Liver (tissue), 9 donors: ENCODE results near the gene PDGFB. TPM values are rescaled to one million over a fixed set of nuclear protein-coding genes. Genes with fewer than 3 reads are reported as not detected.

Experiments used
- DNase-seq: peaks from one replicate; pipeline ENCODE4 v3.0.0-alpha.2; 2017; ENCODE audit warnings: low spot score
- H3K27ac ChIP-seq, 2 donors: one replicate each; pipeline ENCODE4 v1.7.0; 2013; ENCODE audit warnings: inconsistent platforms in 2 of 2, low read length in 2 of 2, control low read depth in 1 of 2, low read depth in 1 of 2, mild to moderate bottlenecking in 1 of 2
- H3K27me3 ChIP-seq, 4 donors: one replicate each; pipeline versions ENCODE4 v1.6.1 to v1.7.0; 2013; ENCODE audit warnings: low read length in 3 of 4, inconsistent platforms in 1 of 4, mild to moderate bottlenecking in 1 of 4, moderate library complexity in 1 of 4; ENCODE audit not compliant: control insufficient read depth in 4 of 4, insufficient read depth in 4 of 4
- H3K36me3 ChIP-seq, 4 donors: one replicate each; pipeline versions ENCODE4 v1.6.1 to v1.7.0; 2013; ENCODE audit warnings: low read length in 3 of 4, mild to moderate bottlenecking in 3 of 4, low read depth in 1 of 4, moderate library complexity in 1 of 4; ENCODE audit not compliant: control insufficient read depth in 4 of 4, insufficient read depth in 3 of 4
- H3K4me1 ChIP-seq, 4 donors: one replicate each; pipeline versions ENCODE4 v1.6.1 to v1.7.0; 2013; ENCODE audit warnings: low read length in 3 of 4, mild to moderate bottlenecking in 3 of 4, moderate library complexity in 1 of 4; ENCODE audit not compliant: control insufficient read depth in 4 of 4, insufficient read depth in 4 of 4
- H3K4me3 ChIP-seq, 3 donors: one replicate each; pipeline versions ENCODE4 v1.6.1 to v1.7.0; 2013; ENCODE audit warnings: low read length in 3 of 3, control low read depth in 1 of 3, low read depth in 1 of 3, mild to moderate bottlenecking in 1 of 3
- H3K9ac ChIP-seq, 2 donors: one replicate each; pipeline ENCODE4 v1.7.0; 2013; ENCODE audit warnings: low read length in 2 of 2, mild to moderate bottlenecking in 2 of 2, moderate library complexity in 2 of 2, control low read depth in 1 of 2, low read depth in 1 of 2
- H3K9me3 ChIP-seq, 4 donors: one replicate each; pipeline versions ENCODE4 v1.6.1 to v1.7.0; 2013; ENCODE audit warnings: low read length in 3 of 4; ENCODE audit not compliant: control insufficient read depth in 4 of 4
- CTCF ChIP-seq: fragments of 150-350 bp; IDR thresholded peaks from 2 replicates; pipeline ENCODE4 v1.5.1; 2017; ENCODE audit warnings: improper control_type of control experiment, low read depth, low read length; ENCODE audit not compliant: missing input control
- EGR1 ChIP-seq, 2 donors: IDR thresholded peaks; 2 replicates each; pipeline ENCODE4 v1.6.1; 2016 to 2018; ENCODE audit warnings: antibody characterized with exemption in 2 of 2, low read depth in 2 of 2
- FOXA1 ChIP-seq: IDR thresholded peaks from 2 replicates; pipeline ENCODE4 v1.6.1; 2016; ENCODE audit warnings: antibody characterized with exemption
- GABPA ChIP-seq, 2 donors: IDR thresholded peaks in 1 of 2; conservative IDR thresholded peaks in 1 of 2; 2 replicates each; pipeline ENCODE4 v1.6.1; 2016; ENCODE audit warnings: antibody characterized with exemption in 2 of 2, mild to moderate bottlenecking in 1 of 2, moderate library complexity in 1 of 2
- HNF4A ChIP-seq, 2 donors: conservative IDR thresholded peaks; 2 replicates each; pipeline ENCODE4 v1.6.1; 2016; ENCODE audit warnings: antibody characterized with exemption in 2 of 2, mild to moderate bottlenecking in 2 of 2
- HNF4G ChIP-seq: IDR thresholded peaks from 2 replicates; pipeline ENCODE4 v1.6.1; 2016; ENCODE audit warnings: antibody characterized with exemption
- NR2F2 ChIP-seq: IDR thresholded peaks from 2 replicates; pipeline ENCODE4 v1.6.1; 2016; ENCODE audit warnings: antibody characterized with exemption
- REST ChIP-seq: IDR thresholded peaks from 2 replicates; pipeline ENCODE4 v1.6.1; 2016; ENCODE audit warnings: antibody characterized with exemption, mild to moderate bottlenecking
- SP1 ChIP-seq: IDR thresholded peaks from 2 replicates; pipeline ENCODE4 v1.6.1; 2018; ENCODE audit warnings: antibody characterized with exemption, mild to moderate bottlenecking
- TAF1 ChIP-seq: conservative IDR thresholded peaks from 2 replicates; pipeline ENCODE4 v1.6.1; 2016; ENCODE audit warnings: antibody characterized with exemption, mild to moderate bottlenecking
- WGBS: extraction: QIAGEN DNeasy Blood & Tissue Kit; methylation state at CpG from one replicate; pipeline ENCODE4 v1.1.7; 2013; 5-methylcytosine and 5-hydroxymethylcytosine counted together
- polyA plus RNA-seq, 2 donors: library from polyadenylated mRNA; stranded (reverse) in 1 of 2; unstranded in 1 of 2; fragments of 200-250 nt in 1 of 2; fragments of >200 nt in 1 of 2; fragmentation: Nextera tagmentation in 1 of 2; extraction: Ambion mirVana in 1 of 2; gene quantifications; one replicate each; pipeline versions ENCODE4 v1.2.1 to v1.2.3, GENCODE V29; 2013 to 2015
- total RNA-seq, 2 donors: library from RNA; depleted of rRNA; stranded (reverse); fragments of >200 nt; gene quantifications; one replicate each; pipeline ENCODE4 v1.2.3, GENCODE V29; 2014
- TF ChIP-seq, protein P1 (sequence below): IDR thresholded peaks from 2 replicates; pipeline ENCODE4 v1.6.1; 2016; ENCODE audit warnings: antibody characterized with exemption
- TF ChIP-seq, protein P2 (sequence below): IDR thresholded peaks from 2 replicates; pipeline ENCODE4 v1.6.1; 2016; ENCODE audit warnings: antibody characterized with exemption
- donor health status: healthy.
- donor health status: healthy.
- donor health status: healthy.
- donor health status: healthy.
- donor health status: healthy.

Gene PDGFB
- total and polyA plus RNA-seq, 4 donors: 0.25 to 4.5 (median 1.7) TPM

DNA sequence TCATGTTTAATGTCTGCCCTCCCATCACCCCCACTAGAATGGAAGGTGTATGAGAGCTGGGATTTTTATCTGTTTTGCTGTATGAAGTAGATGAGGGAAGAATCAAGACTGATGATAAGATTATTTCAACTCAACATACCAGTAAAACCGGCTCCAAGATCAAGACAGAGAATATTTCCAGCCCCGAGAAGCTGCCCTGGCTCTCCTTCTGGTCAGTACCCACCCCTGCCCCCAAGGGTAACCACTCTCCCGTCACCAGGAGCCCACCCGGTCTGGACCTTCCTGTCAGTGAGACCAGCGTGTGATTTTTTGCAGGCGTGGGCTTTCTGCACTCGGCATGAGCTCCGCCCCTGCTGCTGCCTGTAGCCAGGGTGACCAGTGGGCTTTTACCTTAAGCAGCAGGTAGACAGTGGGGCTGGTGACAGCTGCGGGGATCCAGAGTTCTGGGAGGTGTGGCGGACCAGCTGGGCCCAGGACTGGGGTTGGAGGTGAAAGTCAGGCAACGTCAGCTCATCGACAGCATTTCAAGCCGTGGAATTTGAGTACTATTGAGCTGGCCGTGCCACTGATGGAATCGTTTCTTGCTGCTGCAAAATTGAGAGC lies 49.1 kb upstream of the PDGFB start:
- peaks cover 25 to 57% (median 43%) of the 10 kb centered on the region in 4 donors for H3K4me1 ChIP-seq

More for the DNA sequence above, 49.1 kb upstream of the PDGFB start:
- Histone ChIP-seq H3K9ac (no peak overlapping the region), H3K27me3 (no peaks in the 10 kb centered on the region), H3K4me3 (no peak overlapping the region), H3K27ac (no peak overlapping the region), H3K36me3 (no peaks in the 10 kb centered on the region), H3K9me3 (no peaks in the 10 kb centered on the region)
- TF ChIP-seq HNF4G (no peak), GABPA (IDR thresholded peaks at IDR 0.05 in 1 of 2, conservative IDR thresholded peaks at IDR 0.05 in 1 of 2) (no peak), NR2F2 (no peak), CTCF (no peak), FOXA1 (no peak), REST (no peak), HNF4A (conservative IDR thresholded peaks at IDR 0.05) (no peak), EGR1 (IDR thresholded peaks at IDR 0.05; ENCODE audit: low read depth in 2 of 2) (no peak), SP1 (no peak), TAF1 (no peak)
- TF ChIP-seq, protein P1, sequence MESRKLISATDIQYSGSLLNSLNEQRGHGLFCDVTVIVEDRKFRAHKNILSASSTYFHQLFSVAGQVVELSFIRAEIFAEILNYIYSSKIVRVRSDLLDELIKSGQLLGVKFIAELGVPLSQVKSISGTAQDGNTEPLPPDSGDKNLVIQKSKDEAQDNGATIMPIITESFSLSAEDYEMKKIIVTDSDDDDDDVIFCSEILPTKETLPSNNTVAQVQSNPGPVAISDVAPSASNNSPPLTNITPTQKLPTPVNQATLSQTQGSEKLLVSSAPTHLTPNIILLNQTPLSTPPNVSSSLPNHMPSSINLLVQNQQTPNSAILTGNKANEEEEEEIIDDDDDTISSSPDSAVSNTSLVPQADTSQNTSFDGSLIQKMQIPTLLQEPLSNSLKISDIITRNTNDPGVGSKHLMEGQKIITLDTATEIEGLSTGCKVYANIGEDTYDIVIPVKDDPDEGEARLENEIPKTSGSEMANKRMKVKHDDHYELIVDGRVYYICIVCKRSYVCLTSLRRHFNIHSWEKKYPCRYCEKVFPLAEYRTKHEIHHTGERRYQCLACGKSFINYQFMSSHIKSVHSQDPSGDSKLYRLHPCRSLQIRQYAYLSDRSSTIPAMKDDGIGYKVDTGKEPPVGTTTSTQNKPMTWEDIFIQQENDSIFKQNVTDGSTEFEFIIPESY: no peak
- TF ChIP-seq, protein P2, sequence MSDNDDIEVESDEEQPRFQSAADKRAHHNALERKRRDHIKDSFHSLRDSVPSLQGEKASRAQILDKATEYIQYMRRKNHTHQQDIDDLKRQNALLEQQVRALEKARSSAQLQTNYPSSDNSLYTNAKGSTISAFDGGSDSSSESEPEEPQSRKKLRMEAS: no peak
- 86% methylated on average over 15 of the region's 15 CpGs for WGBS
- DNase-seq: no peak
